Measurements from ENCODE around the gene SLC14A1. TPM values are rescaled to one million over a fixed set of nuclear protein-coding genes. Genes with fewer than 3 reads are reported as not detected.
A peak's percentile ranks its signal among the peaks of the same experiment; 100 is the strongest.

Gene SLC14A1
- 0.06 to 0.23 TPM in 2 of 3 replicates, not detected in the other for polyA plus RNA-seq
- polyA plus RNA-seq (2011; ENCODE audit: low read depth), result 0.41 TPM
- not detected in 2 replicates for polyA plus RNA-seq (2011; cell fraction: cytosol; rRNA removed)
- 0.33 TPM in 1 of 2 replicates, not detected in the other for polyA plus RNA-seq (2011; cell fraction: nucleus; rRNA removed)
- polyA plus RNA-seq (2012; ENCODE audit: low replicate concordance), result 0.18 TPM in 1 of 2 replicates, not detected in the other
- not detected in 3 replicates for polyA minus RNA-seq
- polyA minus RNA-seq (2011; cell fraction: cytosol; rRNA and poly(A)+ RNA removed), result not detected
- polyA minus RNA-seq (2011; cell fraction: nucleus; rRNA and poly(A)+ RNA removed), result not detected in 2 replicates

- DNase-seq (ENCODE audit: low read depth, low spot score) (no peak), FAIRE-seq (no peak)
- Histone ChIP-seq H2AFZ (ENCODE audit: control insufficient read depth, low read length) (peak within 1 kb of the TSS; percentile 66), H3K9me1 (ENCODE audit: control insufficient read depth, extremely low read depth, insufficient read depth, low read length) (no peaks in the 10 kb centered on the region), H3K4me1 (ENCODE audit: control insufficient read depth, extremely low read depth, insufficient read depth, low read length) (no peaks in the 10 kb centered on the region), H3K27me3 (ENCODE audit: control insufficient read depth, extremely low read depth, insufficient read depth, low read length) (no peaks in the 10 kb centered on the region), H3K4me3 (ENCODE audit: control insufficient read depth in 2 of 3, extremely low read depth in 1 of 3, insufficient read depth in 2 of 3, low read depth in 1 of 3, low read length in 3 of 3) (no peak within 1 kb of the TSS), H3K9ac (ENCODE audit: control insufficient read depth, extremely low read depth, insufficient read depth, low read length) (no peak within 1 kb of the TSS), H3K36me3 (ENCODE audit: control insufficient read depth in 2 of 2, extremely low read depth in 1 of 2, insufficient read depth in 2 of 2, low read length in 2 of 2) (no peaks in the 10 kb centered on the region), H3K4me2 (ENCODE audit: control insufficient read depth, extremely low read depth, insufficient read depth, low read depth, low read length) (no peak within 1 kb of the TSS), H3K9me3 (ENCODE audit: control insufficient read depth, low read depth, low read length) (no peaks in the 10 kb centered on the region), H3K79me2 (ENCODE audit: control insufficient read depth, insufficient read depth, low read length) (no peaks in the 10 kb centered on the region), H3K27ac (ENCODE audit: control insufficient read depth, insufficient read depth, low read length) (no peak within 1 kb of the TSS), H4K20me1 (ENCODE audit: control insufficient read depth, extremely low read depth, insufficient read depth, low read length) (no peaks in the 10 kb centered on the region)
- TF ChIP-seq EZH2 (IDR thresholded peaks at IDR 0.05; ENCODE audit: low read length), result no peak
- TF ChIP-seq CTCF (optimal IDR thresholded peaks at IDR 0.05 in 1 of 3, IDR thresholded peaks at IDR 0.05 in 1 of 3, conservative IDR thresholded peaks at IDR 0.05 in 1 of 3; ENCODE audit: extremely low read depth in 1 of 3, insufficient read depth in 2 of 3, low read length in 3 of 3), result no peak
- dilution Hi-C loops (cut with MboI; ENCODE audit: extremely low pct_ligation_motif_present, low sequenced_read_pairs), result no loop called here
Measured at GRCh38 chr18:45723567-45724355, at the start of gene SLC14A1. Gene SLC14A1 (plus strand): TSS chr18:45724181. CDS start chr18:45730321, 6,140 bp downstream.

GRCh38 chr18:45677276-45677807 lies 46.6 kb upstream of the SLC14A1 start:
- TF ChIP-seq EZH2 (IDR thresholded peaks at IDR 0.05; ENCODE audit: low read length) (no peak), CTCF (optimal IDR thresholded peaks at IDR 0.05 in 1 of 3, IDR thresholded peaks at IDR 0.05 in 1 of 3, conservative IDR thresholded peaks at IDR 0.05 in 1 of 3; ENCODE audit: extremely low read depth in 1 of 3, insufficient read depth in 2 of 3, low read length in 3 of 3) (no peak)
- Histone ChIP-seq H3K9me3 (ENCODE audit: control insufficient read depth, low read depth, low read length) (no peaks in the 10 kb centered on the region), H3K36me3 (ENCODE audit: control insufficient read depth in 2 of 2, extremely low read depth in 1 of 2, insufficient read depth in 2 of 2, low read length in 2 of 2) (no peaks in the 10 kb centered on the region), H3K9ac (ENCODE audit: control insufficient read depth, extremely low read depth, insufficient read depth, low read length) (no peak overlapping the region), H3K27ac (ENCODE audit: control insufficient read depth, insufficient read depth, low read length) (no peak overlapping the region), H4K20me1 (ENCODE audit: control insufficient read depth, extremely low read depth, insufficient read depth, low read length) (no peaks in the 10 kb centered on the region), H3K9me1 (ENCODE audit: control insufficient read depth, extremely low read depth, insufficient read depth, low read length) (no peaks in the 10 kb centered on the region), H3K27me3 (ENCODE audit: control insufficient read depth, extremely low read depth, insufficient read depth, low read length) (no peaks in the 10 kb centered on the region), H3K4me3 (ENCODE audit: control insufficient read depth in 2 of 3, extremely low read depth in 1 of 3, insufficient read depth in 2 of 3, low read depth in 1 of 3, low read length in 3 of 3) (no peak overlapping the region), H2AFZ (ENCODE audit: control insufficient read depth, low read length) (no peak overlapping the region), H3K79me2 (ENCODE audit: control insufficient read depth, insufficient read depth, low read length) (no peaks in the 10 kb centered on the region), H3K4me2 (ENCODE audit: control insufficient read depth, extremely low read depth, insufficient read depth, low read depth, low read length) (no peak overlapping the region), H3K4me1 (ENCODE audit: control insufficient read depth, extremely low read depth, insufficient read depth, low read length) (peaks cover 4% of the 10 kb centered on the region)
- dilution Hi-C loops (cut with MboI; ENCODE audit: extremely low pct_ligation_motif_present, low sequenced_read_pairs), result no loop called here
- DNase-seq (ENCODE audit: low read depth, low spot score) (no peak), FAIRE-seq (no peak)
